K562 (cell line): ENCODE measurements around the gene RSPH9. TPM values are rescaled to one million over a fixed set of nuclear protein-coding genes. Genes with fewer than 3 reads are reported as not detected.

ENCODE experiments used
- BDP1 ChIP-seq: IDR thresholded peaks from 3 replicates; pipeline ENCODE4 v1.6.1; 2011; ENCODE audit not compliant: insufficient read length, insufficient read depth
- ESRRA ChIP-seq: fragments of 450-650 bp; IDR thresholded peaks from 2 replicates; pipeline ENCODE4 v1.6.1; 2014; ENCODE audit warnings: low read depth, mild to moderate bottlenecking, moderate library complexity, borderline replicate concordance
- HMGN3 ChIP-seq: IDR thresholded peaks from 2 replicates; pipeline ENCODE4 v1.6.1; 2011; ENCODE audit warnings: borderline replicate concordance, low read depth, mild to moderate bottlenecking, mixed read lengths, low read length; ENCODE audit not compliant: insufficient read length; ENCODE audit errors: extremely low read depth
- KAT2B ChIP-seq: IDR thresholded peaks from one replicate; pipeline ENCODE4 v1.6.1; 2012; ENCODE audit warnings: low read depth, mild to moderate bottlenecking, control low read depth, inconsistent platforms, low read length, moderate library complexity
- MBD1 ChIP-seq: fragments of 250-450 bp; sonication (Bioruptor Pico); IDR thresholded peaks from 2 replicates; pipeline ENCODE4 v1.8.0; 2022; ENCODE audit warnings: inconsistent platforms
- NR2C2 ChIP-seq, 2 experiments: fragments of 200-800 bp in 1 of 2; sonication (Bioruptor generic) in 1 of 2; sonication (generic) in 1 of 2; formaldehyde crosslinking in 1 of 2; IDR thresholded peaks; 2 replicates each; pipeline versions ENCODE4 v1.6.1 to v1.8.0; 2016 to 2022; ENCODE audit warnings: mild to moderate bottlenecking in 1 of 2, missing compliant biosample characterization in 1 of 2, missing genetic modification characterization in 1 of 2, missing genetic modification reagents in 1 of 2
- PHTF2 ChIP-seq: fragments of 250-450 bp; sonication (Bioruptor Pico); IDR thresholded peaks from 2 replicates; pipeline ENCODE4 v1.5.0; 2021; ENCODE audit warnings: mild to moderate bottlenecking
- PRMT5 ChIP-seq: sonication (generic); formaldehyde crosslinking; IDR thresholded peaks from 2 replicates; pipeline ENCODE4 v1.5.0; 2020; ENCODE audit warnings: missing genetic modification reagents
- SPI1 ChIP-seq: IDR thresholded peaks from 2 replicates; pipeline ENCODE4 v1.6.1; 2011; ENCODE audit warnings: low read depth, low read length, control low read depth, borderline replicate concordance
- ZNF766 ChIP-seq: fragments of 200-800 bp; sonication (Bioruptor generic); conservative IDR thresholded peaks from 2 replicates; pipeline ENCODE4 v1.6.1; 2016; ENCODE audit warnings: missing genetic modification characterization, missing compliant biosample characterization
- polyA plus RNA-seq, 8 experiments: library from polyadenylated mRNA; depleted of rRNA in 4 of 8; stranded (reverse) in 5 of 8; unstranded in 3 of 8; fragments of >200 nt; fragmentation: Nextera tagmentation in 2 of 8; fragmentation: Illumina TruSeq in 1 of 8; extraction: Ambion mirVana in 2 of 8; extraction: Trizol in 1 of 8; gene quantifications; 2 replicates each; pipeline versions ENCODE4 v1.2.1 to v1.2.3, GENCODE V29; 2011 to 2014; ENCODE audit warnings: inconsistent platforms in 1 of 8, missing spikeins in 1 of 8
- total RNA-seq, 7 experiments: library from RNA; depleted of rRNA in 6 of 7; stranded (reverse); fragments of >200 nt in 6 of 7; fragmentation: Illumina TruSeq in 2 of 7; extraction: Trizol in 2 of 7; gene quantifications; 2 replicates each; pipeline versions ENCODE4 v1.2.1 to v1.2.3, GENCODE V29; 2011 to 2021; ENCODE audit warnings: low replicate concordance in 1 of 7
- TF ChIP-seq, protein P1 (sequence below): fragments of 450-650 bp; conservative IDR thresholded peaks from 2 replicates; pipeline ENCODE4 v1.6.1; 2016; ENCODE audit warnings: missing genetic modification characterization, low read depth, mild to moderate bottlenecking, missing compliant biosample characterization, moderate library complexity
- TF ChIP-seq, protein P2 (sequence below): fragments of 250-450 bp; sonication (Bioruptor Pico); IDR thresholded peaks from 2 replicates; pipeline ENCODE4 v1.8.0; 2021; ENCODE audit warnings: moderate library complexity, mild to moderate bottlenecking, inconsistent platforms
- TF ChIP-seq, protein P3 (sequence below): fragments of 250-450 bp; sonication (Bioruptor Pico); IDR thresholded peaks from 2 replicates; pipeline ENCODE4 v1.4.0; 2020; ENCODE audit warnings: mild to moderate bottlenecking, moderate library complexity
- TF ChIP-seq, protein P4 (sequence below): fragments of 250-450 bp; sonication (Bioruptor Pico); IDR thresholded peaks from 2 replicates; pipeline ENCODE4 v1.5.0; 2021; ENCODE audit warnings: mild to moderate bottlenecking, moderate library complexity

The RSPH9 gene
- total and polyA plus RNA-seq, 9 of the 15 experiments (the other 6 are each of a cell fraction or from before 2014, with no cell fraction given): 0.05 to 0.60 (median 0.39) TPM; not detected in 6

- TF ChIP-seq, protein P1, sequence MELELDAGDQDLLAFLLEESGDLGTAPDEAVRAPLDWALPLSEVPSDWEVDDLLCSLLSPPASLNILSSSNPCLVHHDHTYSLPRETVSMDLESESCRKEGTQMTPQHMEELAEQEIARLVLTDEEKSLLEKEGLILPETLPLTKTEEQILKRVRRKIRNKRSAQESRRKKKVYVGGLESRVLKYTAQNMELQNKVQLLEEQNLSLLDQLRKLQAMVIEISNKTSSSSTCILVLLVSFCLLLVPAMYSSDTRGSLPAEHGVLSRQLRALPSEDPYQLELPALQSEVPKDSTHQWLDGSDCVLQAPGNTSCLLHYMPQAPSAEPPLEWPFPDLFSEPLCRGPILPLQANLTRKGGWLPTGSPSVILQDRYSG: no peak
- TF ChIP-seq HMGN3 (no peak), PHTF2 (no peak), MBD1 (CRISPR knock-in tag) (no peak), KAT2B (no peak), PRMT5 (CRISPR knock-in tag) (0 out of 2 replicates have a peak, but pooled peaks have one; percentile 26), SPI1 (peak; percentile 39; the same call in 1 of the 2 replicates), ZNF766 (CRISPR knock-in tag) (no peak), NR2C2 (CRISPR knock-in tag; IDR thresholded peaks at IDR 0.05) (0 out of 2 replicates have a peak, but pooled peaks have one; percentile 64), NR2C2 (tag; IDR thresholded peaks at IDR 0.05) (no peak), ESRRA (peak; percentile 34; the same call in 1 of the 2 replicates), BDP1 (no peak)
- TF ChIP-seq, protein P2, sequence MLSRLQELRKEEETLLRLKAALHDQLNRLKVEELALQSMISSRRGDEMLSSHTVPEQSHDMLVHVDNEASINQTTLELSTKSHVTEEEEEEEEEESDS (CRISPR knock-in tag): no peak
- TF ChIP-seq, protein P3, sequence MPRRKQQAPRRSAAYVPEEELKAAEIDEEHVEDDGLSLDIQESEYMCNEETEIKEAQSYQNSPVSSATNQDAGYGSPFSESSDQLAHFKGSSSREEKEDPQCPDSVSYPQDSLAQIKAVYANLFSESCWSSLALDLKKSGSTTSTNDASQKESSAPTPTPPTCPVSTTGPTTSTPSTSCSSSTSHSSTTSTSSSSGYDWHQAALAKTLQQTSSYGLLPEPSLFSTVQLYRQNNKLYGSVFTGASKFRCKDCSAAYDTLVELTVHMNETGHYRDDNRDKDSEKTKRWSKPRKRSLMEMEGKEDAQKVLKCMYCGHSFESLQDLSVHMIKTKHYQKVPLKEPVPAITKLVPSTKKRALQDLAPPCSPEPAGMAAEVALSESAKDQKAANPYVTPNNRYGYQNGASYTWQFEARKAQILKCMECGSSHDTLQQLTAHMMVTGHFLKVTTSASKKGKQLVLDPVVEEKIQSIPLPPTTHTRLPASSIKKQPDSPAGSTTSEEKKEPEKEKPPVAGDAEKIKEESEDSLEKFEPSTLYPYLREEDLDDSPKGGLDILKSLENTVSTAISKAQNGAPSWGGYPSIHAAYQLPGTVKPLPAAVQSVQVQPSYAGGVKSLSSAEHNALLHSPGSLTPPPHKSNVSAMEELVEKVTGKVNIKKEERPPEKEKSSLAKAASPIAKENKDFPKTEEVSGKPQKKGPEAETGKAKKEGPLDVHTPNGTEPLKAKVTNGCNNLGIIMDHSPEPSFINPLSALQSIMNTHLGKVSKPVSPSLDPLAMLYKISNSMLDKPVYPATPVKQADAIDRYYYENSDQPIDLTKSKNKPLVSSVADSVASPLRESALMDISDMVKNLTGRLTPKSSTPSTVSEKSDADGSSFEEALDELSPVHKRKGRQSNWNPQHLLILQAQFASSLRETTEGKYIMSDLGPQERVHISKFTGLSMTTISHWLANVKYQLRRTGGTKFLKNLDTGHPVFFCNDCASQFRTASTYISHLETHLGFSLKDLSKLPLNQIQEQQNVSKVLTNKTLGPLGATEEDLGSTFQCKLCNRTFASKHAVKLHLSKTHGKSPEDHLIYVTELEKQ (CRISPR knock-in tag): no peak
- TF ChIP-seq, protein P4, sequence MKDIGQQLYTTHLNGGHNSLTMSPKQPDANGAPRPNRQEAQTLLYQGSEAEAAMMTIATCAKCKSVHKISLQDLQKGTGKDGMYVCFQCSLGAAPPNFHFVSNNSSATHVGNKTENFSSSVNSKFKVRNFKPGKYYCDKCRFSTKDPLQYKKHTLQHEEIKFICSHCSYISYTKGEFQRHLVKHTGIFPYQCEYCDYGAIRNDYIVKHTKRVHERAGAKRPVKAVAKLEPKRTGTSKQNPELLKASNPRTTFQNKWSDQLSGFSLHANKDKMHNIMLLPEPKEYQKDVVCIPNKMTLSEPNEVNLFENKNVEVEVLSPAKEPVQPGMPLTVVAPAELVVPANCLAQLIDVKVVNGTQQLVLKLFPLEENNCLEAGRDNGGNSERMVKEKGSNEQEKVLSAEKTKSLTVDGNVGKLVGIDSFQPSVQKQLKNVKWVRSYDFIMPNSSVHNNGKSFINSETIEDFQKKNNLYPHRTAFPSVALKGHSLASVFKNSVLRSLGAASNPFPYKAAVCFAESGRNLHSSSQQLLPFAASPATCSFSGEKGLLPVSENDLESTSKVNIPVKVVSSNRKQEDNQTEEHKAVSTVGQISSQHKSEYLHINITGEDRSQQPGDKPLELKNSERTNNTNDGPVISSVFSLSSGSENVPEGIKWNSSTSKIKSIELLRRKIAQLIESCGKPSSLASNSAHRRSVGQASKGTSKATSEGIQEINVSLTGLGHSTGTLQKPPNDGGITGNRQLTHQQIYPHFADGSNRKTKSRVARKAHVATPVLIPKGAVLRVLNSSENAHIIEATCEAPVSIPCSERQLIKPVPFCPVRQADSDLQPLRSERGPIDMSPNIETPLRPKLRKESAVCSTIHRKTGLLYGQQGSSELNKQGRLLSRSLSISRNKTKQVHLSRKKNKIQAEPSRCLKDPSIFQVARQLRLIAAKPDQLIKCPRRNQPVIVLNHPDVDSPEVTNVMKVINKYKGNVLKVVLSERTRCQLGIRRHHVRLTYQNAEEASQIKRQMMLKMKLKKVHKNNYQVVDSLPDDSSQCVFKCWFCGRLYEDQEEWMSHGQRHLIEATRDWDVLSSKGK (CRISPR knock-in tag): no peak
Measured at GRCh38 chr6:43628393-43629103, 16.3 kb upstream of the RSPH9 start (continued).
